COLO668 (cell line): ENCODE data around the gene ESRRB.

Experiments used
- DNase-seq: peaks from one replicate; lab custom pipeline; 2025; ENCODE audit not compliant: unreplicated experiment; lab: John Stamatoyannopoulos, UW

ESRRB gene

DNA sequence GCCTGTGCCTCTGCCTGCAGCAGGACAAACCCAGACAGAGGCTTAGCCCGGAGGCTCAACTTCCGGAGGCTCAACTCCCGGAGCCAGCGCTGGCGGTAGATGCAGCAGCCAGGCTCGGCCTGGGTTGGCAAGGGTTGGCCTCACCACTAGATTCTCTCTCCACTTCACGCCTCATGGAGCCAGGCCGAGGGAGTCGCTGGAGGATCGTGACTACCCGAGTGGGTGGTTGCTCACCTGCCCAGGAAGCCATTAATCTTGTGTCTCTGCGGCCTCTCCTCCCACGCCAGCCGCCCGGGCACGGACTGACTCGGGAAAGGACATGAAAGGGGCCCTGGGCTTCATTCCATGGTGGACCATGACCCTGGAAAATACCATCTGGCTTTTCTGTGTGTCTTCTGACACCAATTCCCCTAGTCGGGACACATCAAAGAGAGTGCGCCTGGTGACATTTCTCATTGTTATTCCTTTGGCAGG is 20.8 kb downstream of the ESRRB start:
- peak; percentile 54 for DNase-seq

DNA sequence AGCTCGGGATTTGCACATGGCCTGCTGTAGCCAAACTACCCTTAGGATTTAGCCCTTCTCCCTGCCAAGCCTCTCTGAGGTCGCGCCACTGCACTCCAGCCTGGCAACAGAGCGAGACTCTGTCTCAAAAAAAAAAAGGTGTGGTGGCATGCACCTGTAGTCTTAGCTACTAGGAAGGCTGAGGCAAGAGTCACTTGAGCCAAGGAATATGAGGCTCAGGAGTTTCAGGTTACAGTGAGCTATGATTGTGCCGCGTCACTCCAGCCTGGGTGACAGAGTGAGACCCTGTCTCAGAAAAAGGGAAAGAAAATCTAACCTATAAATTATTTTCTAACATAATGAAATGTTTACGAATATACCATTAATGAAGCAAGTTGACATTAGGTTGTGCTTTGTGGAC is 29.7 kb downstream of the ESRRB start:
- DNase-seq: no peak

DNA sequence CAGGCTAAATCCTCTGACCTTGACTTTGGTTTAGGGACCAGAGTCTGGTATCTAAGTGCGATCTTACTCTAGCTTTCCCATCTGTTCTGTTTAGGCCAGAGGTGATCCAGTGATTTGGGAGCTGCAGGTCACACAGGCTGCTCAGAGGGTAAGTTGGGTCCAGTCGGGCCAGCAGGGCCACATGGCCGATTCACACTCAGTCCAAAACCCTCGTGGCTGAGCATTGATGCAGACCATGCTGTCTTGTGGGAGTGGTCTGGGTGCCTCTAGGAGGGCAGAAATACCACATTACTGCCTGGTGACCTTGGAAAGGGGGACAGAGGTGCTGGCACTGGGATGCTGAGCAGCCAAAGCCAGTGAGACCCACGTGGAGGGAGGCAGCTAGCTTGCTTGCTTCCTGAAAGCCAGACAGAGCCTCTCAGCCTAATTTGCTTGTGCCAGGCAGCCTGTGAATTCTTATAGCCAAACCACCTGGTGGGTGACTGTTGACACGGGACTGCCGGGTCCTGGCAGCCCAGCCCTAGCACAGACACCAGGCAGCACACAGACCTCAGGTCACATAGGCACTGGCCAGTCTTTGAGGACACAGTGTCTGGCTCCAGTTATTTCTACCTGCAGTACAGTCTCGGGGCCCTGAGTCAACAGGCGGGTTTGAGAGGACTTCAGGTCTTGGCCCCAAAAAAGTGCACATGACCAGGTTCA is 31.7 kb downstream of the ESRRB start:
- DNase-seq: no peak

DNA sequence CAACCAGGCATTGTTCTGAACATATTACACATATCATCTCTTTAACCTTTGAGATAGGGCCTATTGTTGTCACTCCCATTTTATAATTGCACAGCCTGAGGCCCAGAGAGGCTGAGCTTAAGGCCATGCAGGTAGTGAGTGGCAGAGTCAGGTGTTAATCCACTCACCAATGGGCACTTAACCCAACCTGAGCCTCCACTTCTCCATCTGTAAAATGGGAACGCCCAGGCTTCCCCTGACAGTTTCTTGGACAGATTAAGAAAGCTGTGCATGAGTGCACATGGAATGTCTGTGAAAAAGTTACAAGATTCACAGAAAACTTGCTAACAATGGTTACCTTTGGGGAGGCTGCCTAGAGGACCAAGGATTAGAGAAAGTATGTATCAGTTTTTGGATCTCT is 32.9 kb downstream of the ESRRB start:
- no peak for DNase-seq

DNA sequence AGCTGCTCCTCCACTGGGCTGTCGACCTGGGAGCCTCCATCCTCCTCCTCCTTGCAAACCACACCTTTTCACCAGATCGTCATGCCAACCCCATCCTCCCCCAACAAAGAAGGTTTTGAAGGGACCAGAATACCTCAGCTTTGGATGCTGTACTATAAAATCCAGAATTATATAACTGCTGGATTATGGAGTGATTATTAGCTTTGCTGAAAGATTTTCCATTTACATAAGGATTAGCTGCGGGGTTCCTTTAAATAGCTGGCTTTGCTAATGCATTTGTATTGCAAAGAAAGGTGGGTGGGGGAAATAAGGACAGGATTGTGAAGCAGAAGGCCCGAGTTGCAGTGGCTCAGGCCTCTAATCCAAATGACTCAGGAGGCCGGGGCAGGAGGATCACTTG is 36.6 kb downstream of the ESRRB start:
- no peak for DNase-seq

DNA sequence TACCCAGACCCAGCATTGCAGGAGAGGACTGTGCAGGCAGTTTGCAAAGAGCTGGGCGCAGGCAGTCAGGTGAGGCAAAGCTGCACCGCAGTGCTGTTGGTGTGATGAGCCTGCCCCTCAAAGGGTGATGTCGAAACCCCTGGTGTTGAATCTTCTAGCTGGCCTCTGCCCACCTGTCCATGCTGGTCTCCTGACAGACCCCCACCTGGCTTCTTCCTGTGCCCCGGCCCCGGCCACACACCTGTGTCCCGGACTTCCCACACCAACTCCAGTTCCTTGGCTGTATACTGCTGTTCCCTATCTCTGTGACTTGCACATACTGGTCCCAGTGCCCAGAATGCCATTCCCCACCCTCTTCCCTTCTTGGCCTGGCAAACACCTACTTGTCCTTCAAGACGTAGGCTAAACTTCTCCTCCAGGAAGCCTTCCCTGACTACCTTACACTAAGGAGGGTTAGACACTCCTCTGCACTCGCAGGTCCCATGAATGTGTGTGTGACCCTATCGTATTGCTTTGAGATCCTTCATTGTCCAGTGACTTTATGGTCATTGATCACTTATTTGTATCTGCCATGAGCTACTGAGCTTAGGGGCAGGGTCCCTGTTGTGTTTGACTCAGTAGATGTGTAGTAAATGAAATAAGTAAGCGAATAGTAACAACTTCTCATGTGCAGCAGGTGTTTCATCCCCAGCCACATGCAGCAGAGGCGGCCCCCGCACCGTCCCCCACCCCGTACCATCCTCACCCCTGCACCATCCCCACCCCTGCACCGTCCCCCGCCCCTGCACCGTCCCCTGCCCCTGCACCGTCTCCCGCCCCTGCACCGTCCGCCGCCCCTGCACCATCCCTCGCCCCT is 37.4 kb downstream of the ESRRB start:
- DNase-seq: no peak

DNA sequence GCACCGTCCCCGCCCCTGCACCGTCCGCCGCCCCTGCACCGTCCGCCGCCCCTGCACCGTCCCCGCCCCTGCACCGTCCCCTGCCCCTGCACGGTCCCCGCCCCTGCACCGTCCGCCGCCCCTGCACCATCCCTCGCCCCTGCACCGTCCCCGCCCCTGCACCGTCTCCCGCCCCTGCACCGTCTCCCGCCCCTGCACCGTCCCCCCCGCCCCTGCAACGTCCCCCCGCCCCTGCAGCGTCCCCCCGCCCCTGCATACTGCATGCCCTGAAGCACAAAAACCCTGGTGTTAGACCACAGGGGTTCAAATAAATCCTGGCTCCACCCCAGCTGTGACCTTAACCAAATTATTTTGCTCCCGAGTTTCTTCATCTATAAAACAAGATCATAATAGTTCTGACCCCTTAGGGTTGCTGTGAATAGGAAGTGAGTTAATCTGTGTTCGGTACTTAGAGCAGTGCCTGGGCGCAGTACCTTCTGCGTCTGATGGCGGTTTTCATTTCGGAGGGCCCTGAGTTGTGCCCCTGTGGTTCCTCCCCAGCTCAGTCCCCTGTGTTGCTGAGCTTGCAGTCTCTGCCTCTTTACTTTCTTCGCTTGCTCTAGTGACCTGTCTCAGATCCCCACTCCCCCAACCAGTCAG is 38.1 kb downstream of the ESRRB start:
- no peak for DNase-seq

DNA sequence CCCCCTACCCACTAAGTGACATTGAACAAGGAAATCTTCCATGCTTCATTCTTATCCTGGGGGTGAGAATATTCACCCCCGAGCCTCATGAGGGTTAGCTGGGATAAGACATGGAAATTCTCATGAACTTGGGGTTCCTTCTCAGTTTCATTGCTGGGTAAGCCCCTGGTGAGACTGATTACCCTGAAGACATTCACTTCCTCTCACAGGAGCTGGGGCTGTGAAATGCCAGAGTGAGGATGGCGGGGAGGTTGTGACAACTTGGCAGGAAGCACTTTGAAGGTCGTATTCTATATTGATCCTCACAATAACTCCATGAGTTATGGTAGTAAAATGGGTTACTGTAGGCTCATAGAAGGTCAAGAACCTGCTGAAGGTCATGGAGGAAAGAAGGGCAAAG is 43.5 kb downstream of the ESRRB start:
- no peak for DNase-seq

DNA sequence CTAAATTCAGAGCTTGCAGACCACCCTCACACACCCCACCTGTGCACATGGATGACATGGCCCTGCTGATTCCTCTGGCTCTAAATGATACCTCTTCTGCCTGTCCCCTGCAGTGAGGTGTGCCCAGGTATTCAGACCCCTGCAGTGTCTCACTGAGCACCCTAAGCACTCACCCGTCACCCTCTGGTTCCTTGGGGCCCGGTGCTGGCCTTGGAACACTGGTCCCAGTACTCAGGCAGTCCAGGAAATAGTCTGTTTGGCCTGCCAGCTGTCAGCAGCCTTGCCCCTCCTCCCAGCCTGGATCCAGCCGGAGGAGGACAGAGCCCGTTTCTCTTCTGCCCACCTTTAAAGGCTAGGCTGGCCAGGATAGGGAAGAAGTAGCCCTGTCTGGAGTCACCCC is 44.9 kb downstream of the ESRRB start:
- no peak for DNase-seq

DNA sequence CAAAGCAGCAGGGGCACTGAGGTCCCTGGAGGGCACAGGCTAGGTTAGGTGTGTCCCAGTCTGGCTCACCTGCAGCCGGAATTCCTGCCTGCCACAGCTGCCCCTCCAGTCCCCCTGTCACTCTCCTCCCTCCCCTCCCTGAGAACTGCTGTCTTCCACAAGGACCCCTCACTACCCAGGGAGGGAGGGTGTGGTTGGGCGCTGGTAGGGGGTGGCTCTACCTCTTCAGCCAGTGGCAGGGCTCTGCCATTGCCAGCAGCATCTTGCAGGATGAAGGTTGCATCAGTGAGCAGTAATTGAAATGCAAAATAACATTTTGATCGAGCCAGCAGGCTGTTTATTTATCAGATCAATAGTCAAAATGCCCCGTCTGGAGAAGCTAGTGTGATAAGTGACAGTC is 45.7 kb downstream of the ESRRB start:
- DNase-seq: no peak

DNA sequence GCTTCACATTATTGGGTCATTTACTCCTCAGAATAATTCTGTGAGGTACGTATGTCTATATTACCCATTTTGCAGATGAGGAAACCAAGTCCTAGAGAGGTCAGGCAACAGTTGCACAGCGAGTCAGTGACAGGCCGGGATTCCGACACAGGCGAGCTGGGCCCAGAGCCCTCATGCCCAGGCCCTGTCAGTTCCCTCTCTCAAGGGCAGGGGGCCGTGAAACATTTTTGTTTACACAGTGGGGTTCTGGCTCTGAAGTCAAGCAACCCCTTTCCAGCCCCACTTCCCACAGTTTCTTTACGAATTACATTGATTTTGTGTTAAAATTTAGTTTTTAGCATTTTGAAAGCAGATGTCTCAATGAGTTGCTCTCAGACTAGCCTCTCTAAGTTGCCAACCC is 46.7 kb downstream of the ESRRB start:
- DNase-seq: no peak

DNA sequence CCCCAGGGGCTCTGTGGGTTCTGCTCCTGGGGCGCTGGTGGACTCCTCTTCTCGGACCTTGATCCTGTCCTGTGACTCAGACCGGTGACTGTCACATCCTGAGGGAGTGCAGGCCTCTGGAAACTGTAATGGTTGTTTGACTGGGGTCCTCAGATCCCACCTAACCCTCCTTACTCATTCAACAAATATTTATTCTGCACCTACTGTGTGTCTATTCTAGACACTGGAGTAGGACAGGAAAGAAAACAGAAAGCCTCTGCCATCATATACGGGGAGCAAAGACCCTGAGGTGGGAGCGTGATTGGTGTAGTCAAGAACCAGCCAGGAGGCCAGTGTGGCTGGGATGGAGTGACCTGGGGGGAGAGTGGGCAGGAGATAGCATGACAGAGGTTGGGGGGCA is 47.6 kb downstream of the ESRRB start:
- no peak for DNase-seq

DNA sequence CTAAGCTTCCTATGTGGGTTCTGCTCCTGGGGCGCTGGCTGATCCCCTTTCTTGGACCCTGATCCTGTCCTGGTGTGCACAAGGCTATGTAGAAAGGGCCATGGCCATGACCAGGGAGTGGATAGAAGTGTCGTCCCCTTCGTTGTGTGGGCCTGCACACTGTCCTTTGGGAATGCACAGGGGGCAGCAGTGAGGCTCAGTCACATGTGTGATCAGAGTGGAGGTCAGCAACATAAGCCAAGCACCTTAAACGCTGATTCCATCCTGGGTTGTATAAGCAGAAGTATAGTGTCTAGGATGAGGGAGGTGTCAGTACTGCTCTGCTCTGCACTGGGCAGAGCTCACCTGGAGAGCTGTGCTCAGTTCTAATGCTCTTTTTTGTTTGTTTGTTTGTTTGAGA is 48.4 kb downstream of the ESRRB start:
- DNase-seq: no peak

DNA sequence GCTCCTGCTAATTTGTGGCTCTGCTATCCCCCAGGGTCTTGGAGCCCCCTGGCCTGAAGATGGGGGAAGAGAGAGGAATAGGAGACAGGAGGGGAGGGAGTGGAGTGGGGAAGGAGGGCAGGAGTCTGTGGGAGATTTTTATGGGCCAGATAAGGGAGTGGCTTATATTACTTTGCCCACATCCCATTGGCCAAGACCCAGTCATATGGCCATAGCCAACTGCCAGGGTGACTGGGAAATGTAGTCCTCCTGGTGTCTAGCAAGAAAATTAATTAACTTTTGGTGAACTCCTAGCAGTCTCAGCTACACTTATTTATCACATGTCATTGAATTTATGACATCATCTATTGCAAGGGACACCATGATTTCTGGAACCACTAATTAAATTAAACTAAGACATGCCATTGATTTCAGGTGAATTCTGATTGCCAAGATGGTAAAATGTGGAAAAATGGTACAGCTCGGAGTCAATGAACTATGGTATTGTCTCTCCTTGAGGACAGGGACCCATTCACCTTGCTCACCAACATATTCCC is 50.3 kb downstream of the ESRRB start:
- no peak for DNase-seq

DNA sequence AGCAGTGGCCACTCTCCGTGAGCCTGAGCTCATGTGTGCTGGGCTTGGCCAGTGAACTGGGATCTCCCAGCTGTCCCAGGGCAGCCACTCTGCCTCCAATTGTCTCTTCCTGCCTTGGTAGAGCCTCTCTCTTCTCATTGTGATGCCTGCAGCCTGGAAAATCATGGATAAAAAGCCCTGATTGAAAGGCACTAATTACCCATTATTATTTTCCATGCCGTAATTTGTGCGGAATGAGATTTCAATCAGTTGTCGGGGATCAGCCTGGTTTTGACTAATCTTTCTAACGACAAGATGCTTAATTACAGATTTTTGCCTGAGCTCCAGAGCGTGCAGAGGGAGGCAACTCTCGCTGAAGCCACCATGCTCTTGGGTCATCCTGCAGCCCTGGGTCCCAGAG is 52.7 kb downstream of the ESRRB start:
- no peak for DNase-seq

DNA sequence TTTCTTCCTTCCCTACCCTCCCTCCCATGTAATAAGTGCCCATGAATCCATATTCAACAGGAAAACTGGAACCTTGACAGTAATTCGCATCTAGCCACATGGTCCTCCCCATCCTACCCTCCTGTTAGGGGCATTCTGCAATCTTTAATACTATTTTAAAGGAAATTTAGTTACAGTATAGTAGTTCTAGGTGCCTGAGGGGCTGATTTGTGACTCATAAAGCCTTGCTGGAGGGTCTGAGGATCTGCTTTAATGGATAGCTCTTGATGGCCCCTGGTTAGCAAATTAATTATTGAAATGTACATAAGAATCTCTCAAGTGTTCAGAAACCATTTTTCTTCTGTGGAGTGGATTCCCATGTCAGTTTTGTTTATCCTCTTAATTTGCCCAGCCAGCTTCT is 54.1 kb downstream of the ESRRB start:
- no peak for DNase-seq

DNA sequence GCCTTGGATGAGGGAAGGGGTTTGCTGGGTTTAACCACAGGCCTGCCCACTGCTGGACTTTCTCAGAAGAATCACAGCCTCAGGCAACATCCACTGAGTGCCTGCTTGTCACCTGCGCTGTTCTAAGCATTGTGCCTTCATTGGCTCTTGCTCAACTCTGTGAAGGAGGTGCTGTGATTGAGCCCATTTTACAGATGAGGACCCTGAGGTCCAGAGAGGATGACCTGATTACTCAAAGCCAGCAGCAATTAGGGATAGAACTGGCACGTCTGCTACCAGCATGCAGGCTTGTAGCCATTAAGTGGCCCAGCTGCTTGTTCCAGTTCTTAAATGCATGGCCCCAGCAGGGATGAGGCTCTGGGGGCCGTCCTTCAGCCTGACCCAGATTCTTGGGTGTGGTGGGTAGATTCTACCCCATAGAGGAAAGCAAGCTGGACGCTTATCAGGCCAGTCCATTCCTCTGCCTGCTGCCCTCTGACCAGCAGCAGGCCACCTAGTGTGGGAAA is 54.6 kb downstream of the ESRRB start:
- DNase-seq: no peak

DNA sequence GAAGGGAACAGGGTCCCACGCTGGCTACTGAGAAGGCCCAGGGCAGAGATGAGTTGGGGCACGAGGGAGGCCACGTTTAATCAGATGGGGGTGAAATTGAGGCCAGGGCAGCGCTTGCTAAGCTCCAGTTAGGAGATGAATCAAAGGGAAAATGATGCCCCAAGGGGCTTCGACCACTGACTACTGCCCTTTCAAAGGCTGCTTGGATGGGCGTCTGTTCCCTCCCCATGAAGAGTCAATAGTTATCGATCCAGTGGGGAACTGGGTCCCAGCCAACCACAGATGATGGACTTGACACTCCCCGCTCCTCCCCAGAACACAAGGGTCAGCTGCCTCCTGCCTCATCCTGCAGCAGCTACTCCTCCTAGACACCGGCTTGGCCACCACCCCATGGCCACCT is 55.6 kb downstream of the ESRRB start:
- no peak for DNase-seq

DNA sequence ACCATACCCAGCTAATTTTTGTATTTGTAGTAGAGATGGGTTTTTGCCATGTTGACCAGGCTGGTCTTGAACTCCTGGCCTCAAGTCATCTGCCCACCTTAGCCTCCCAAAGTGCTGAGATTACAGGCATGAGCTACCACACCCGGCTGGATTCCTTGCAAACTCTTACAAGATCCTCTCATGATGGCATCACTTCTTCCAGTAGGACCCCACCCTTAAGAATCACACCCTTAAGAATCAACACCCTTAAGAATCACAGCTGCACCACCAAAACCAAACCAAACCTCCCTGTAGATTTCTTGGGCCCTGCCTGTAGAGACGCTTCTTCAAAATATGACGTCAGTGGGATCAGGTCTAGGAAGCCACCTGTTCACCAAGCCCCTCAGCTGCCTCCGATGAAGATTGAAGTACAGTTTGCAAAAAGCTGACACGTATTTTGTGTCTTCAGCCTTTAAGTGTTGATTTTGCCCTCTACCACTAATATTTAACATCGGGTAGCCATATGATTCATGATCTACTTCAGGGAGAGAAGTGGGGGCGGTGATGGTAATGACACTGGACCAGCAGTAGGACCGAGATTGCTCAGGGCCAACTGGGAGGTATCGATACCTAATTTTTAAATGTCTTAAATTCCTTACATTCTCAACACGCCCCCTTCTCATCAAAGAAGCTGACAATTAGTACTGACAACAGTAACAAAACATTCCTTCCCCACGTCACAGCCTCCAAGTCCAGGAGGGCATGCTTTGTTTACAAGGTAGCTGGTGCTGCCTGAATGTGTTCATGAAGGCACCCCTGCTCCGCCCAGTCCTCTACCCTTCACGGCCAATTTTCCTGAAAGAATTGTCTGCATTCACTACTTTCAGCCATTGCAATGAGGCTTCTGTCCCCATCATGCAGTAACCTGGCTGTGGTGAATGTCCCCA is 57.2 kb downstream of the ESRRB start:
- no peak for DNase-seq

DNA sequence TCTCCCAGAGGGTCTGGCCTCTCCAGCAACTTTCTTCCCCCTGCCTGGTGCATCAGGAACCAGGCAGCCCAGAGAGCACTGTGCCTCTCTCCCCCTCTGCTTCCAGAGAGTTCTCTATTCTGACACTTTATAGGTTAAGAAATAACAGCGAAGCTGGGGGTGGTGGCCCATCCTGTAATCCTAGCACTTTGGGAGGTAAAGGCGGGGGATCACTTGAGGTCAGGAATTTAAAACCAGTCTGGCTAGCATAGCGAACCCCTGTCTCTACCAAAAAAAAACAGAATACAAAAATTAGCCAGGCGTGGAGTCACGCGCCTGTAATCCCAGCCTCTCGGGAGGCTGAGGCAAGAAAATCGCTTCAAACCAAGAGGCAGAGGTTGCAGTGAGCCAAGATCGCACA is 58.3 kb downstream of the ESRRB start:
- DNase-seq: no peak
